ENCODE results near the gene TDRD7. TPM values are rescaled to one million over a fixed set of nuclear protein-coding genes. Genes with fewer than 3 reads are reported as not detected.

The TDRD7 gene
- total and polyA plus RNA-seq, 9 of the 15 experiments (the other 6 are each of a cell fraction or from before 2014, with no cell fraction given): 2.2 to 7.7 (median 5.2) TPM

- TF ChIP-seq REST (IDR thresholded peaks at IDR 0.05; ENCODE audit: borderline replicate concordance) (no peak), REST (CRISPR knock-in tag; IDR thresholded peaks at IDR 0.05; ENCODE audit: low read depth) (no peak), CBX2 (IDR thresholded peaks at IDR 0.05; ENCODE audit: insufficient read depth, low read length, poor library complexity, severe bottlenecking) (peak; percentile 56), CLOCK (CRISPR knock-in tag; IDR thresholded peaks at IDR 0.05; ENCODE audit: borderline replicate concordance) (no peak), E4F1 (CRISPR knock-in tag; IDR thresholded peaks at IDR 0.05; ENCODE audit: borderline replicate concordance) (no peak), HDAC6 (IDR thresholded peaks at IDR 0.05; ENCODE audit: low read depth, low read length) (no peak), SETDB1 (IDR thresholded peaks at IDR 0.05; ENCODE audit: low read length) (no peak), ZNF431 (CRISPR knock-in tag; IDR thresholded peaks at IDR 0.05) (no peak), HINFP (tag; conservative IDR thresholded peaks at IDR 0.05; ENCODE audit: low read depth) (no peak), BRF2 (IDR thresholded peaks at IDR 0.05; ENCODE audit: borderline replicate concordance, insufficient read depth, insufficient read length) (no peak), BMI1 (IDR thresholded peaks at IDR 0.05; ENCODE audit: low read length) (0 out of 2 replicates have a peak, but pooled peaks have one; percentile 53)
Observed at GRCh38 chr9:97500263-97500662, 88.4 kb downstream of the TDRD7 start (continued).

Measured in K562 (cell line).